OCI-LY3 (cell line): ENCODE data around the gene BCL2L12.

Source experiments
- CTCF ChIP-seq: fragments of 200-600, 300-600 bp; sonication (generic); IDR thresholded peaks from 2 replicates; pipeline ENCODE4 v1.5.1; 2014; ENCODE audit warnings: antibody characterized with exemption, low read length, low read depth
- EZH2phosphoT487 ChIP-seq: fragments of 200-600 bp; shearing (Covaris generic); IDR thresholded peaks from 2 replicates; pipeline ENCODE4 v1.6.1; 2018; ENCODE audit warnings: antibody characterized with exemption, mixed run types, low read depth

GRCh38 chr19:49665351-49666119 lies at the start of gene BCL2L12, which contains the start of gene IRF3:
- TF ChIP-seq CTCF = no peak
- no peak for TF ChIP-seq EZH2phosphoT487
